GM12872 (cell line): ENCODE data around the gene IL1R1.

ENCODE experiments used
- TF ChIP-seq, protein P1 (sequence below): IDR thresholded peaks from 3 replicates; pipeline ENCODE4 v1.5.1; 2011; ENCODE audit warnings: low read depth, mild to moderate bottlenecking, low read length, moderate library complexity; ENCODE audit not compliant: insufficient read depth

Gene IL1R1

DNA sequence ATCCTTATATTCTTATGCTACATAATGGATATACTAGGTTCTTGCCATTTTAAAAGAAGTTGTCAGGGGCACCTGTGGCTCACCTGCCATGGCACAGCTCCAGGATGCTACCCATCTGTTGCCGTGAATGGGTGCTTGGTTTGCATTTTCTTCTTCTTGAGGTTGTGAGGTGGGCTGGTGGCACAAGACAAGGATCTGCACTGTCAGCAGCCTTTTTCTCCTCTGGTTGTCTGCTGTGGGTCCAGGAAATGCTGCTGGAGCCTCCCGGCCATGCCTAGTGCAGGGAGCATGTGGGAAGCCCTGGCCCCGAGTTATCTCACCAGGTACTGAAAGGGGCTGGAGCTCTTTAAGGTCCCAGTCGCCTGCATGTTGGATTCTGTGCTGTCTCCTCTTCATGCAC lies 2.6 kb downstream of the IL1R1 start:
- TF ChIP-seq, protein P1, sequence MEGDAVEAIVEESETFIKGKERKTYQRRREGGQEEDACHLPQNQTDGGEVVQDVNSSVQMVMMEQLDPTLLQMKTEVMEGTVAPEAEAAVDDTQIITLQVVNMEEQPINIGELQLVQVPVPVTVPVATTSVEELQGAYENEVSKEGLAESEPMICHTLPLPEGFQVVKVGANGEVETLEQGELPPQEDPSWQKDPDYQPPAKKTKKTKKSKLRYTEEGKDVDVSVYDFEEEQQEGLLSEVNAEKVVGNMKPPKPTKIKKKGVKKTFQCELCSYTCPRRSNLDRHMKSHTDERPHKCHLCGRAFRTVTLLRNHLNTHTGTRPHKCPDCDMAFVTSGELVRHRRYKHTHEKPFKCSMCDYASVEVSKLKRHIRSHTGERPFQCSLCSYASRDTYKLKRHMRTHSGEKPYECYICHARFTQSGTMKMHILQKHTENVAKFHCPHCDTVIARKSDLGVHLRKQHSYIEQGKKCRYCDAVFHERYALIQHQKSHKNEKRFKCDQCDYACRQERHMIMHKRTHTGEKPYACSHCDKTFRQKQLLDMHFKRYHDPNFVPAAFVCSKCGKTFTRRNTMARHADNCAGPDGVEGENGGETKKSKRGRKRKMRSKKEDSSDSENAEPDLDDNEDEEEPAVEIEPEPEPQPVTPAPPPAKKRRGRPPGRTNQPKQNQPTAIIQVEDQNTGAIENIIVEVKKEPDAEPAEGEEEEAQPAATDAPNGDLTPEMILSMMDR = no peak

DNA sequence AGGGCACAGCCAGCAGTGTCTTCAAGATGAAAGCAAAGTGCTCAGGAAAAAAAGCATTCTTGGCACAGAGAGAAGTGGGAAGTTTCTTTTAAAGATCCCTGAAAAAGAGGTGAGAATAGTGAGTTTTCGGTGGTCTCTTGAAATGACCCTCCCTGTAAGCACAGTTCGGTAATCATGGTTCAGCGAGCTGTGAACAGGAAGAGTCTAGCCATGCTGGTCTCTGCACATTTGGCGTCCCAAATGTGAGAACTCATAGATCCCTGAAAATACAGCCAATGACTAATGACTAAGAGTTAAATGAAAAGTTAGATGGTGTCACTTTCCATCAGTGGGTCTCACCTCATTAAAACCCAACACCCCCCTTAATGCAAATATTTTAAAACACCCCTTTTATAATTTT lies 3.4 kb downstream of the IL1R1 start:
- TF ChIP-seq, protein P1 = no peak

DNA sequence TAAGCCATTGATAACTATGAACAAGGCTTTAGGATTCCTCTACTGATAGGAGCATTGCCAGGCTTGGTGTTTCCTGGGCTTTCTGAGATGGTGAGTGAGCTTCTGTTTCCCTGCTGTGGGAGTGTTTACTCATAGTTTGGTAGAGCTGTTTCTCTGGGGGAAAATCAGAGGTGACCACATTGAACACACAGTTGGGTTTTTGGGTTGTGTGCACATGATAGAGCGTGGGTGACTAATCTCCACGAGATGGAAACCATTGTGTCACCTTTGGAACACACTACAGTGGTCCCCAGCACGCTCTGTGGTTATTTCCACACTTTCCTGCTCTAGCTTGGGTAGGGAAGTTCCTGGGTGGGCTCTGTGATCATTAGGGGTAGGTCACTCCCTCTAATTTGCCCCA lies 5.4 kb downstream of the IL1R1 start:
- TF ChIP-seq, protein P1 = no peak

DNA sequence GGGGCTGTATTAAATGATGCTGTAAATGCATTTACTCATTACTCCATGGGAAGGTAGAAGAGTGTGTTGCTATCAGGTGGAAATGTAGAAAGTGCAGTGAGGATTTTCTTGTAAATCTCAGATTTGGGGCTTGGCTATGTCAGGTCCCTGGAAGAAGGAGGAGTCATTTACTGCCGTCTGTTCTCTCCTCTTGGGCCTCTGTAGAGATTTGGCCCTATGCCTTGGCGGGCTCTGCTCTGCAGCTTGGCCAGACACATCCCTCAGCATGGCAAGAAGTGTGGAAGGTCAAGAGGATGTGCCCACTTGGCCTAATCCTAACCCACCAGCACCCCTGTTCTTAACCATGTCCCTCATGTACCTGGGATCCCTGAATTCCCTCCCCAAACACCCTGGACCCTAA lies 6.7 kb downstream of the IL1R1 start:
- TF ChIP-seq, protein P1 = no peak

DNA sequence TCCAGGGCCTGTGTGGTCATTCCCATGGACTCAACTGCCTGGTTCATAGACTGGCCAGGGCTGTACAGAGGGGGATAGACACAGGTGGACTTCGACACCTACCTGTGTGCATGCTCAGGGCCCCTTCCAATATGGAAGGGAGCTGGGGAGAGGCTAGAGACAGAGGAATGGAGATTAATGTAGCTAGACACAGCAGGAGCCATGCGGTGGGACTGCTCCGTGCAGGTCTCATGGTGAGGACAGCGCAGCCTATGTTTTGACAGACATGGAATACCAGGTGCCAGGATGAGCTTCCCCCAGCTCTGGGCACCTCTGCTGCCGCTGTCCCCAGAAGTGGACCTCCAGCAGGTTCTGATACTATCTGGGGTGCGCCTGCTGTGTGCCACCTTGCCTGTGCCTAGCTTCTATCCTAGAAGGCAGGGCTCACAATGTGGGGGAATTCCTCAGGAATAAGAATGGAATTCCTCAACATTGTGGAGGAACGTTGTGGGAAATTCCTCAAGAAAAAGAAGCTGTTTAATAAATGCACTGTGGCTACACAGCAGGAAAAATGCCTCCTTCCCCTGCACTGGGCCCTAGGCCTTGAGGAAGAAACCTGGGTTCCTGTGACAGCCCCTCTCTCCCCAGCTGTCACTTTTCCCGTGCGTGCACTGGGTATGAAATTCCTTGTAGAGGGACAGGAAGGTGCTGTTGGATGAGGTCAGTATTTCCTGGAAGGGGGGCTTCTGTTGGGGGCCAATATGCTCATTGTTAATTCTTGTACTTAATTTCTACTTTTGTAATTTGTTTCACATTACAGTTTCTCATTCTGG lies 7.3 kb downstream of the IL1R1 start:
- TF ChIP-seq, protein P1 = no peak

DNA sequence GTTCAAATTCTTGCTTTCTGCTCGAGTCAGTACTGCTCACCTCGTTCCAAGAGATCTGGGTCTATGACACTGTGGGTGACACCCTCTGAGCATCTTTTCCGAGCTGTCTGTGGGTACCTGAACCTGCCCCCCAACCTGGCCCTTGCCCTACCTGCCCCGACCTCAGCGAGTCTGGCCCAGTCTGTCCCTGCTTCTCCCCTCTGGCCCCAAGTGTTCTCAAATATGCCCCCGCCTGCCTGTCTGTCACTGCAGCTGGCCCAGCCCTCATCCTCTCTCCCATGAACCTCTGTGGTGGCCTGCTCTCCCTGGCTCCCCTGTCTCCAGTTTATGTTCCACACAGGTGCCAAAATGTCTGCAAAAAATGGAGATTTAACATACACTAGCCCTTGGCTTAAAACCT lies 11.8 kb downstream of the IL1R1 start:
- TF ChIP-seq, protein P1 = no peak

DNA sequence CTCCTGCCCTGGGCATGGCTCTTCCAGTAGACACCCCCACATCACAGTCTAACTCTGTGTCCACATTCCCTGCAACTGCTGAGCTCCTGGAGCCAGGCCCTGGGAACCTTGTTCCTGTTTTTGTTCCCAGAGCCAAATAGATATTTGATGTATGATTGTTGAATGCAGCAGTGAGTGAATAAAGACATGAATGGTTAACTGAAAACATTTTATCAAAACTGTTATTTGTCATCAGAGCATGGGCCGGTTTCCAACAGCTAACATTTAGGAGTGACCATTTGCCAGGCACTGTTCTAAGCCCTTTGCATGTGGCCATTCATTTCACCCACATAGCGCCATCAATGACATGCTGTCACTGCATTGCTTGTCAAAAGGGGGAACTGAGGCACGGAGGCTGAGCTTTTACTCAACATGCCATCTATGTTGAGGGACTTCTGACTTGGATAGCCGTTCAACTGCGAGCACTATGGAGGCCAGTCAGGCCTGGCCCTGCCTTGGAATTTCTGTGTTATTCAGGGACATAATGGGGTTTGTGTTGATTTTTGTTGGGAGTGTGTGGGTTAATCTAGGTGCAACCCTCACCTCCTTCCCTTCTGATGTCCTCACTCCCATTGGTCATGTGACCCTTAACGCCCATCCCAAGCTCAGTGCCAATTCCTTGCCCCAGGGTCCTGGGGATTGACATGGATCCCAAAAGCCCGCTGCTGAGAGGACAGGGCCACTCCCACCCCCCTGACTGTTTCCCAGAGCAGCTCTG lies 12.6 kb downstream of the IL1R1 start:
- TF ChIP-seq, protein P1 = no peak
